A673 (cell line): Measurements from ENCODE around the gene TBC1D16.

Source experiments
- EZH2 ChIP-seq: fragments of 200-600 bp; sonication (generic); IDR thresholded peaks from 2 replicates; pipeline ENCODE4 v1.6.1; 2017; ENCODE audit warnings: borderline replicate concordance, low read depth, mild to moderate bottlenecking, mixed read lengths, antibody characterized with exemption, low read length; ENCODE audit not compliant: poor library complexity, severe bottlenecking
- TF ChIP-seq, protein P1 (sequence below): fragments of 300-800, 200-600 bp; sonication (generic); conservative IDR thresholded peaks from 2 replicates; pipeline ENCODE4 v1.5.1; 2017; ENCODE audit warnings: low read depth, mild to moderate bottlenecking, antibody characterized with exemption, low read length, moderate library complexity, mixed read lengths

DNA sequence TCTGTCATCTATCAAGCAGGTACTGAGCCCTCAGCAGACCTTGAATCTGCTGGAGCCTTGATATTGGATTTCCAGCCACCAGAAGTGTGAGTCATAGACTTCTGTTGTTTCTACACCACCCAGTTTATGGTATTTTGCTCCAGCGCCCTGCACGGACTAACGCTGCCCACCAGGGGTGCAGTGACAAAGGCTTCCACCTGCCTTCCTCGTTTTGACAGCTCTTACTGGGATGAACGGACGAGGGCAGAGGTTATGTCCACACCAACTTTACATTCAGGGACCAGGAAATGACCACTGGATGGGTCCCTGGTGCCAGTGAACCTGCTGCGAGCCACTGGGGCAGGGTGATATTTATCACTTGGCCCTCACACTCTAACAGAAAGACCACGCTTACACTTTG lies 129.8 kb downstream of the TBC1D16 start:
- TF ChIP-seq, protein P1, sequence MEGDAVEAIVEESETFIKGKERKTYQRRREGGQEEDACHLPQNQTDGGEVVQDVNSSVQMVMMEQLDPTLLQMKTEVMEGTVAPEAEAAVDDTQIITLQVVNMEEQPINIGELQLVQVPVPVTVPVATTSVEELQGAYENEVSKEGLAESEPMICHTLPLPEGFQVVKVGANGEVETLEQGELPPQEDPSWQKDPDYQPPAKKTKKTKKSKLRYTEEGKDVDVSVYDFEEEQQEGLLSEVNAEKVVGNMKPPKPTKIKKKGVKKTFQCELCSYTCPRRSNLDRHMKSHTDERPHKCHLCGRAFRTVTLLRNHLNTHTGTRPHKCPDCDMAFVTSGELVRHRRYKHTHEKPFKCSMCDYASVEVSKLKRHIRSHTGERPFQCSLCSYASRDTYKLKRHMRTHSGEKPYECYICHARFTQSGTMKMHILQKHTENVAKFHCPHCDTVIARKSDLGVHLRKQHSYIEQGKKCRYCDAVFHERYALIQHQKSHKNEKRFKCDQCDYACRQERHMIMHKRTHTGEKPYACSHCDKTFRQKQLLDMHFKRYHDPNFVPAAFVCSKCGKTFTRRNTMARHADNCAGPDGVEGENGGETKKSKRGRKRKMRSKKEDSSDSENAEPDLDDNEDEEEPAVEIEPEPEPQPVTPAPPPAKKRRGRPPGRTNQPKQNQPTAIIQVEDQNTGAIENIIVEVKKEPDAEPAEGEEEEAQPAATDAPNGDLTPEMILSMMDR = peak; percentile 34
- TF ChIP-seq EZH2 = no peak
